ENCODE results near the gene NADK2.

DNA sequence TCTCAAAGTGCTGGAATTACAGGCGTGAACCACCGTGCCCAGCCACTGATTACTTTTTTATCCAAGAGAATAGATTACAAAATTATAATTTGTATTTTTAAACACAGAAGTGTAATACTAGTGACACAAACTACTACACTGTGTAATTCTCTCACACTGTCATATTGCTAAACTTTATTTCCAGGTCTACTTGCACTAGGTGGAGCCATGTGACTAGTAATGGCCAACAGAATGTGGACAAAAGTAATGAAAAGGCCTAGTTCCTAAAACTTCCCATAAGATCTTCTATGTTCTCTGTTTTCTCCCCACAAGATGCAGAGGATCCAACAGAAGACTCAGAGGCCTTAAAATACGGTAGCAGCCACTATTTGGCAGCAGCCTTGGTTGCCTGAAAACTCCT, 27.3 kb downstream of the NADK2 start:
- no peak for TF ChIP-seq POLR2A (IDR thresholded peaks at IDR 0.05)
- TF ChIP-seq, protein P1, sequence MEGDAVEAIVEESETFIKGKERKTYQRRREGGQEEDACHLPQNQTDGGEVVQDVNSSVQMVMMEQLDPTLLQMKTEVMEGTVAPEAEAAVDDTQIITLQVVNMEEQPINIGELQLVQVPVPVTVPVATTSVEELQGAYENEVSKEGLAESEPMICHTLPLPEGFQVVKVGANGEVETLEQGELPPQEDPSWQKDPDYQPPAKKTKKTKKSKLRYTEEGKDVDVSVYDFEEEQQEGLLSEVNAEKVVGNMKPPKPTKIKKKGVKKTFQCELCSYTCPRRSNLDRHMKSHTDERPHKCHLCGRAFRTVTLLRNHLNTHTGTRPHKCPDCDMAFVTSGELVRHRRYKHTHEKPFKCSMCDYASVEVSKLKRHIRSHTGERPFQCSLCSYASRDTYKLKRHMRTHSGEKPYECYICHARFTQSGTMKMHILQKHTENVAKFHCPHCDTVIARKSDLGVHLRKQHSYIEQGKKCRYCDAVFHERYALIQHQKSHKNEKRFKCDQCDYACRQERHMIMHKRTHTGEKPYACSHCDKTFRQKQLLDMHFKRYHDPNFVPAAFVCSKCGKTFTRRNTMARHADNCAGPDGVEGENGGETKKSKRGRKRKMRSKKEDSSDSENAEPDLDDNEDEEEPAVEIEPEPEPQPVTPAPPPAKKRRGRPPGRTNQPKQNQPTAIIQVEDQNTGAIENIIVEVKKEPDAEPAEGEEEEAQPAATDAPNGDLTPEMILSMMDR (IDR thresholded peaks at IDR 0.05): no peak
